Measurements from ENCODE around the gene MNT.

The MNT gene

GRCh38 chr17:2406903-2407790, 6.3 kb upstream of the MNT start:
- in situ Hi-C loops (cut with HindIII; ENCODE audit: low sequenced_read_pairs) = no loop called here
- TF ChIP-seq CTCF (IDR thresholded peaks at IDR 0.05; ENCODE audit: low read depth, low read length) = no peak
- no peak overlapping the region for H3K4me3 ChIP-seq (ENCODE audit: low read depth, low read length)
- DNase-seq (ENCODE audit: low read depth, low spot score) = peak; percentile 90

- TF ChIP-seq CTCF (IDR thresholded peaks at IDR 0.05; ENCODE audit: low read depth, low read length) = no peak
- no peak for DNase-seq (ENCODE audit: low read depth, low spot score)
- in situ Hi-C loops (cut with HindIII; ENCODE audit: low sequenced_read_pairs) = no loop called here
- no peak overlapping the region for H3K4me3 ChIP-seq (ENCODE audit: low read depth, low read length)
Measured at GRCh38 chr17:2406271-2406902, 5.5 kb upstream of the MNT start.

- H3K4me3 ChIP-seq (ENCODE audit: low read depth, low read length) = no peak overlapping the region
- in situ Hi-C loops (cut with HindIII; ENCODE audit: low sequenced_read_pairs) = no loop called here
- DNase-seq (ENCODE audit: low read depth, low spot score) = peak; percentile 86
- no peak for TF ChIP-seq CTCF (IDR thresholded peaks at IDR 0.05; ENCODE audit: low read depth, low read length)
Measured at GRCh38 chr17:2405247-2405926, 4.5 kb upstream of the MNT start.

- in situ Hi-C loops (cut with HindIII; ENCODE audit: low sequenced_read_pairs) = no loop called here
- no peak for DNase-seq (ENCODE audit: low read depth, low spot score)
- H3K4me3 ChIP-seq (ENCODE audit: low read depth, low read length) = no peak overlapping the region
- TF ChIP-seq CTCF (IDR thresholded peaks at IDR 0.05; ENCODE audit: low read depth, low read length) = no peak
Measured at GRCh38 chr17:2403044-2403443, 2.2 kb upstream of the MNT start.

- no peak for TF ChIP-seq CTCF (IDR thresholded peaks at IDR 0.05; ENCODE audit: low read depth, low read length)
- H3K4me3 ChIP-seq (ENCODE audit: low read depth, low read length) = peak overlapping the region; percentile 47
- DNase-seq (ENCODE audit: low read depth, low spot score) = no peak
- in situ Hi-C loops (cut with HindIII; ENCODE audit: low sequenced_read_pairs) = no loop called here
Measured at GRCh38 chr17:2402544-2402943, 1.7 kb upstream of the MNT start.

- H3K4me3 ChIP-seq (ENCODE audit: low read depth, low read length) = peak overlapping the region; percentile 56
- DNase-seq (ENCODE audit: low read depth, low spot score) = peak; percentile 100
- in situ Hi-C loops (cut with HindIII; ENCODE audit: low sequenced_read_pairs) = no loop called here
- no peak for TF ChIP-seq CTCF (IDR thresholded peaks at IDR 0.05; ENCODE audit: low read depth, low read length)
Measured at GRCh38 chr17:2401426-2402221, 764 bp upstream of the MNT start.
